HepG2 (cell line): ENCODE results near the gene FUBP3. TPM values are rescaled to one million over a fixed set of nuclear protein-coding genes. Genes with fewer than 3 reads are reported as not detected.

Experiments used
- ATAC-seq: fragments of 200-7000 bp; cut with Tn5 transposase; 3 replicates; pipeline ENCODE4 v1.9.1; 2020; ENCODE audit warnings: mild to moderate bottlenecking, moderate library complexity
- BruUV-seq: library from RNA; stranded (reverse); fragments of 400-500 nt; replicated peaks from 2 replicates; lab custom pipeline; 2021; lab: Mats Ljungman, UMichigan
- CTCF ChIA-PET: fragments of 300-600 bp; formaldehyde crosslinking; extraction: SDS; loops from one replicate; lab custom pipeline; 2021; ENCODE audit warnings: low total read pairs, inconsistent platforms, low intra/inter-chr PET ratio; lab: Yijun Ruan, JAX
- POLR2A ChIA-PET: fragments of 350-600 bp; sonication (Branson Sonifier 250); formaldehyde crosslinking; loops from one replicate; lab custom pipeline; 2020; ENCODE audit warnings: antibody characterized with exemption, inconsistent platforms; lab: Yijun Ruan, JAX
- DNase-seq: peaks from one replicate; pipeline ENCODE4 v3.0.0-alpha.2; 2015; ENCODE audit warnings: low spot score
- FAIRE-seq: peaks from 3 replicates; lab custom pipeline; 2011; peaks lifted over from hg19 to GRCh38; lab: Jason Lieb, UNC
- H2AFZ ChIP-seq: one replicate; pipeline ENCODE4 v1.6.1; 2011; ENCODE audit warnings: low read length, inconsistent platforms
- H3K27ac ChIP-seq: fragments of 300-600 bp; 3 replicates; pipeline ENCODE4 v1.8.0; 2011; ENCODE audit warnings: mixed run types, mild to moderate bottlenecking, mixed read lengths, low read length, inconsistent platforms; ENCODE audit not compliant: insufficient read depth; ENCODE audit errors: extremely low read length
- H3K27me3 ChIP-seq, 2 experiments: fragments of 200-600 bp in 1 of 2; 2 replicates in 1 of 2; 3 replicates in 1 of 2; pipeline versions ENCODE4 v1.6.0 to v1.8.0; 2011; ENCODE audit warnings: low read length in 2 of 2, mild to moderate bottlenecking in 2 of 2, moderate library complexity in 2 of 2, inconsistent platforms in 1 of 2; ENCODE audit not compliant: insufficient read depth in 2 of 2, control insufficient read depth in 1 of 2
- H3K36me3 ChIP-seq, 2 experiments: fragments of 200-600 bp in 1 of 2; replicated peaks in 1 of 2; 2 replicates in 1 of 2; 3 replicates in 1 of 2; pipeline versions ENCODE4 v1.5.1 to v1.8.0; 2011; ENCODE audit warnings: low read length in 2 of 2, inconsistent platforms in 1 of 2; ENCODE audit not compliant: insufficient read depth in 2 of 2, control insufficient read depth in 1 of 2
- H3K4me1 ChIP-seq: 2 replicates; pipeline ENCODE4 v1.5.1; 2012; ENCODE audit warnings: low read length, inconsistent platforms; ENCODE audit not compliant: insufficient read depth
- H3K4me2 ChIP-seq: 2 replicates; pipeline ENCODE4 v1.6.0; 2011; ENCODE audit warnings: low read depth, low read length, inconsistent platforms
- H3K4me3 ChIP-seq, 3 experiments: fragments of 200-600 bp in 1 of 3; sonication (generic), shearing (Covaris generic) in 1 of 3; replicated peaks in 1 of 3; 2 replicates each; pipeline ENCODE4 v1.5.1; 2011 to 2016; ENCODE audit warnings: low read length in 3 of 3, inconsistent platforms in 2 of 3, low read depth in 2 of 3, mild to moderate bottlenecking in 2 of 3, control low read depth in 1 of 3, mixed read lengths in 1 of 3; ENCODE audit not compliant: insufficient read depth in 1 of 3
- H3K79me2 ChIP-seq: one replicate; pipeline ENCODE4 v1.6.1; 2011; ENCODE audit warnings: low read length, inconsistent platforms; ENCODE audit not compliant: insufficient read depth
- H3K9ac ChIP-seq: 2 replicates; pipeline ENCODE4 v1.6.0; 2011; ENCODE audit warnings: mild to moderate bottlenecking, low read depth, low read length, inconsistent platforms; ENCODE audit not compliant: insufficient read depth
- H3K9me3 ChIP-seq: 2 replicates; pipeline ENCODE4 v1.5.1; 2012; ENCODE audit warnings: mild to moderate bottlenecking, low read length
- H4K20me1 ChIP-seq: 2 replicates; pipeline ENCODE4 v1.6.0; 2011; ENCODE audit warnings: inconsistent platforms, mild to moderate bottlenecking, low read length, moderate library complexity; ENCODE audit not compliant: insufficient read depth
- FOXA3 ChIP-seq: IDR thresholded peaks from 2 replicates; pipeline ENCODE4 v1.6.1; 2016; ENCODE audit warnings: missing genetic modification reagents, missing compliant biosample characterization
- HNF4A ChIP-seq: sonication (generic); formaldehyde crosslinking; IDR thresholded peaks from 2 replicates; pipeline ENCODE4 v1.4.0; 2020; ENCODE audit warnings: missing genetic modification reagents
- HNRNPUL1 ChIP-seq: fragments of 200-400 bp; formaldehyde crosslinking; IDR thresholded peaks from 2 replicates; pipeline ENCODE4 v1.6.1; 2017; ENCODE audit warnings: low read depth, mild to moderate bottlenecking, low read length, moderate library complexity
- MBD4 ChIP-seq: IDR thresholded peaks from 2 replicates; pipeline ENCODE4 v1.6.1; 2012; ENCODE audit warnings: low read length, inconsistent platforms, borderline replicate concordance
- NCOA2 ChIP-seq: sonication (generic); formaldehyde crosslinking; IDR thresholded peaks from 2 replicates; pipeline ENCODE4 v1.8.0; 2022; ENCODE audit warnings: inconsistent platforms
- NR2C2 ChIP-seq: sonication (generic); formaldehyde crosslinking; IDR thresholded peaks from 2 replicates; pipeline ENCODE4 v1.4.0; 2020; ENCODE audit warnings: missing genetic modification reagents, mild to moderate bottlenecking, moderate library complexity, borderline replicate concordance
- ONECUT2 ChIP-seq: sonication (generic); formaldehyde crosslinking; IDR thresholded peaks from 2 replicates; pipeline ENCODE4 v1.4.0; 2020; ENCODE audit warnings: missing genetic modification reagents
- RBAK ChIP-seq: sonication (generic); formaldehyde crosslinking; IDR thresholded peaks from 2 replicates; pipeline ENCODE4 v1.5.1; 2020; ENCODE audit warnings: mild to moderate bottlenecking, missing genetic modification reagents
- RFX3 ChIP-seq: IDR thresholded peaks from 2 replicates; pipeline ENCODE4 v1.6.1; 2016; ENCODE audit warnings: missing biosample characterization, missing genetic modification reagents
- SIX4 ChIP-seq: sonication (generic); formaldehyde crosslinking; IDR thresholded peaks from 2 replicates; pipeline ENCODE4 v1.4.0; 2020; ENCODE audit warnings: missing genetic modification reagents
- TCF7 ChIP-seq: sonication (generic); IDR thresholded peaks from 2 replicates; pipeline ENCODE4 v1.6.1; 2016; ENCODE audit warnings: antibody characterized with exemption, low read depth
- TFDP2 ChIP-seq: sonication (generic); formaldehyde crosslinking; IDR thresholded peaks from 2 replicates; pipeline ENCODE4 v1.4.0; 2020; ENCODE audit warnings: missing genetic modification reagents
- ZFP36L1 ChIP-seq: sonication (generic); formaldehyde crosslinking; IDR thresholded peaks from 2 replicates; pipeline ENCODE4 v1.8.0; 2022; ENCODE audit warnings: mild to moderate bottlenecking, missing genetic modification reagents, moderate library complexity
- ZNF652 ChIP-seq: IDR thresholded peaks from 2 replicates; pipeline ENCODE4 v1.6.1; 2016; ENCODE audit warnings: low read depth, borderline replicate concordance
- WGBS: methylation state at CpG from one replicate; pipeline ENCODE4 v1.1.6; 2017; ENCODE audit warnings: low lambda C conversion rate; 5-methylcytosine and 5-hydroxymethylcytosine counted together
- in situ Hi-C: cut with HindIII; loops from 2 replicates; pipeline ENCODE4 v1.10.0; 2017; ENCODE audit warnings: low pct_unique_long_range_greater_than_20kb; ENCODE audit not compliant: extremely low pct_ligation_motif_present
- intact Hi-C: fragments of 100-400 bp; cut with micrococcal nuclease; formaldehyde crosslinking; loops from one replicate; pipeline ENCODE4 v1.10.0; 2022; ENCODE audit not compliant: unreplicated experiment
- polyA plus RNA-seq, 8 experiments: library from polyadenylated mRNA; depleted of rRNA in 3 of 8; stranded (reverse) in 7 of 8; unstranded in 1 of 8; fragments of >200 nt; fragmentation: Illumina TruSeq in 4 of 8; extraction: Trizol in 4 of 8; gene quantifications; 2 replicates each; pipeline versions ENCODE4 v1.2.1 to v1.2.3, GENCODE V29; 2011 to 2016; ENCODE audit warnings: low read depth in 4 of 8, missing spikeins in 1 of 8, mixed read lengths in 1 of 8; ENCODE audit not compliant: insufficient read depth in 1 of 8
- total RNA-seq, 5 experiments: library from RNA; depleted of rRNA; stranded (reverse); fragments of >200 nt; fragmentation: Illumina TruSeq; extraction: Trizol; gene quantifications; 2 replicates each; pipeline ENCODE4 v1.2.3, GENCODE V29; 2016; ENCODE audit warnings: low read depth in 1 of 5

FUBP3 gene
- total and polyA plus RNA-seq, 2 of the 13 experiments (the other 11 are each of a cell fraction or from before 2014, with no cell fraction given): 28.7 to 40.0 TPM

- peak; percentile 70 for TF ChIP-seq HNF4A (CRISPR knock-in tag)
These were observed 10.9 kb downstream of the FUBP3 start (continued) for GRCh38 chr9:130590305-130590704.

- DNase-seq: no peak
- Histone ChIP-seq H3K4me2 (no peak overlapping the region), H3K79me2 (peaks cover 53% of the 10 kb centered on the region), H3K9ac (no peak overlapping the region), H2AFZ (no peak overlapping the region), H3K9me3 (no peaks in the 10 kb centered on the region), H3K27me3 (no peaks in the 10 kb centered on the region), H4K20me1 (no peaks in the 10 kb centered on the region), H3K27ac (no peak overlapping the region)
- CTCF ChIA-PET: no interaction called here
- intact Hi-C loops (loop anchor here (10.0 kb wide), 1 partner anchor 92 kb away; no protein-coding TSS in a partner anchor), in situ Hi-C loops (no loop called here)
- WGBS: 92% methylated on average over 2 of the region's 2 CpGs
- no peak for ATAC-seq
- BruUV-seq: no TSS peak
- no peak for FAIRE-seq
- no peak for TF ChIP-seq ZFP36L1 (CRISPR knock-in tag)
- no peak for TF ChIP-seq RBAK (CRISPR knock-in tag)
- TF ChIP-seq ONECUT2 (CRISPR knock-in tag): peak; percentile 55; the same call in 1 of the 2 replicates
- TF ChIP-seq, all 625 proteins: peak for 1
- Histone ChIP-seq H3K4me1 (peaks cover 55% of the 10 kb centered on the region), H3K4me3 (no peak overlapping the region), H3K36me3 (peaks cover 3 to 29% of the 10 kb centered on the region in 2 experiments)
- POLR2A ChIA-PET: interaction anchor here (1.7 kb wide), 1 partner anchor 10 kb away, joined by 7 read pairs; no protein-coding TSS in a partner anchor
These were observed 13.6 kb downstream of the FUBP3 start for GRCh38 chr9:130593020-130593419.

- intact Hi-C loops: loop anchor here (10.0 kb wide), 1 partner anchor 88 kb away; no protein-coding TSS in a partner anchor
- no peak overlapping the region for H2AFZ ChIP-seq
- in situ Hi-C loops: no loop called here
- peak overlapping the region; percentile 72 for H3K27ac ChIP-seq
- ChIA-PET CTCF (no interaction called here), POLR2A (interaction anchor here (1.5 to 1.6 kb wide), 2 partner anchors 18 to 98 kb away, joined by 6 to 15 read pairs; partner anchors contain the start of gene FUBP3)
- H3K4me2 ChIP-seq: peak overlapping the region; percentile 42
- H3K9me3 ChIP-seq: no peaks in the 10 kb centered on the region
- peaks cover 6 to 38% of the 10 kb centered on the region in 2 experiments for H3K36me3 ChIP-seq
- no peaks in the 10 kb centered on the region for H4K20me1 ChIP-seq
- H3K79me2 ChIP-seq: peaks cover 25% of the 10 kb centered on the region
- WGBS: 13% methylated on average over 4 of the region's 4 CpGs
- DNase-seq: peak; percentile 15
- H3K27me3 ChIP-seq: no peaks in the 10 kb centered on the region
- H3K9ac ChIP-seq: peak overlapping the region; percentile 2; the same call in 1 of the 2 replicates
- peaks cover 74% of the 10 kb centered on the region for H3K4me1 ChIP-seq
- no peak for FAIRE-seq
- peak; percentile 20; the same call in 2 of the 3 replicates for ATAC-seq
- no peak overlapping the region for H3K4me3 ChIP-seq
- BruUV-seq: no TSS peak
- TF ChIP-seq TCF7: 0 out of 2 replicates have a peak, but pooled peaks have one; percentile 8
- TF ChIP-seq SIX4 (CRISPR knock-in tag): no peak
- no peak for TF ChIP-seq HNRNPUL1
- no peak for TF ChIP-seq RFX3 (CRISPR knock-in tag)
- peak; percentile 19; the same call in 1 of the 2 replicates for TF ChIP-seq NCOA2 (CRISPR knock-in tag)
- no peak for TF ChIP-seq MBD4
- 0 out of 2 replicates have a peak, but pooled peaks have one; percentile 47 for TF ChIP-seq NR2C2
- TF ChIP-seq TFDP2 (CRISPR knock-in tag): 0 out of 2 replicates have a peak, but pooled peaks have one; percentile 8
- peak; percentile 21; the same call in 1 of the 2 replicates for TF ChIP-seq FOXA3 (CRISPR knock-in tag)
- peak; percentile 45; the same call in 1 of the 2 replicates for TF ChIP-seq ZNF652 (CRISPR knock-in tag)
These were observed 17.9 kb downstream of the FUBP3 start for GRCh38 chr9:130597228-130597627.
